GM12873 (cell line): ENCODE measurements around the gene MLIP.

Source experiments
- CTCF ChIP-seq: IDR thresholded peaks from 2 replicates; pipeline ENCODE4 v1.5.1; 2012; ENCODE audit warnings: low read depth, mild to moderate bottlenecking, moderate library complexity, low read length, control low read depth; ENCODE audit not compliant: insufficient read depth; ENCODE audit errors: missing control alignments

The MLIP gene

GRCh38 chr6:54130179-54130578, 18.9 kb downstream of the MLIP start:
- TF ChIP-seq CTCF, result no peak

GRCh38 chr6:54132587-54132986, 21.3 kb downstream of the MLIP start:
- TF ChIP-seq CTCF, result no peak

- TF ChIP-seq CTCF, result no peak
These were observed 21.9 kb downstream of the MLIP start for GRCh38 chr6:54133186-54133585.

- TF ChIP-seq CTCF, result no peak
These were observed 23.7 kb downstream of the MLIP start for GRCh38 chr6:54134935-54135334.

- no peak for TF ChIP-seq CTCF
These were observed 24.6 kb downstream of the MLIP start for GRCh38 chr6:54135665-54136369.

- TF ChIP-seq CTCF, result no peak
These were observed 27.6 kb downstream of the MLIP start for GRCh38 chr6:54138795-54139194.

- no peak for TF ChIP-seq CTCF
These were observed 29.6 kb downstream of the MLIP start for GRCh38 chr6:54140811-54141210.
